Left cardiac atrium (tissue), 4 donors: ENCODE measurements around the gene SPATA16. TPM values are rescaled to one million over a fixed set of nuclear protein-coding genes. Genes with fewer than 3 reads are reported as not detected.
"Not testable (repeated sequence)": the region's sequence is repeated elsewhere in the genome, so short reads cannot be mapped to it uniquely, and the experiment has no call there.

ENCODE experiments used
- ATAC-seq, 2 donors: fragments of 200-7000 bp; cut with Tn5 transposase; one replicate each; pipeline ENCODE4 v1.9.1; 2020; ENCODE audit warnings: mild to moderate bottlenecking in 2 of 2, moderate library complexity in 2 of 2
- DNase-seq: peaks from one replicate; pipeline ENCODE4 v3.0.0-alpha.2; 2020
- intact Hi-C, 2 donors: fragments of 100-400 bp; cut with DNase I; formaldehyde crosslinking; loops; one replicate each; pipeline versions ENCODE4 v1.14.1 to v1.15.1; 2022 to 2023
- long read RNA-seq: library from polyadenylated mRNA; unstranded; transcript quantifications from one replicate; pipeline ENCODE4 v2.0.0, GENCODE V29; 2021
- total RNA-seq, 2 donors: library from RNA; stranded (reverse); fragmentation: NEBNext Ultra II Directional; extraction: Animal tissue kit (Norgen Biotek cat#: 25700); gene quantifications; one replicate each; pipeline ENCODE4 v1.2.1, GENCODE V29; 2021
- donor health status: DM: no; HTN: yes; CAD: no.
- donor health status: DM: no; HTN: yes; CAD: no; lungs with severe emphysema.
- donor health status: DM: yes; HTN: yes; CAD: no.
- donor health status: Dilated cardiomyopathy.

SPATA16 gene
- total RNA-seq = not detected
- long read RNA-seq = 0 reads

GRCh38 chr3:173140986-173141385 lies at the start of gene SPATA16:
Gene SPATA16, minus strand, starts transcription at chr3:173141235. Its CDS starts 23,504 bp downstream, at chr3:173117731.
- DNase-seq (no peak), ATAC-seq (no peak)
- intact Hi-C loops = no loop called here

GRCh38 chr3:173183022-173183421 lies 42.0 kb upstream of the SPATA16 start:
- ATAC-seq, intact Hi-C loops, DNase-seq: not testable (repeated sequence)

GRCh38 chr3:173173652-173174051 lies 32.6 kb upstream of the SPATA16 start:
- ATAC-seq (no peak), DNase-seq (no peak)
- intact Hi-C loops = no loop called here

DNA sequence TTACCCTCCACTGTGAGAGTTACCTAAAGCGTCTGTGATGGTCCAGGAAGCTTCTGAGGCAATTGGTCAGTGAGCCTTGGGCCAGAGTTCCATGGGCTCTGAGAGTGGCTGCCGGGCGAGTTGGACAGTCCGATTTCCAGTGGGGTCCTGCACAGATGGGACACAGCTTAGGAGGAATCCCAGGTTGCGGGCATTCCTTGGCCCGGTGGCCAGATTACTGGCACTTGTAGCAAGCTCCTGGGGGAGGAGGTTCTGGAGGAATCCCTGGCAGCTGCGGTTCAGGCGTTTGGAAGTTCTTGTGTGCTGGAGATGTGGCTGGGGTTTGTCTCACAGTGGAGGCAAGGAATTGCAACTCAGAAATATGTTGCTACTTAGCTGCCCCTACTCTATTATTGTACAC lies 18.1 kb upstream of the SPATA16 start:
- ATAC-seq, DNase-seq, intact Hi-C loops: not testable (repeated sequence)

DNA sequence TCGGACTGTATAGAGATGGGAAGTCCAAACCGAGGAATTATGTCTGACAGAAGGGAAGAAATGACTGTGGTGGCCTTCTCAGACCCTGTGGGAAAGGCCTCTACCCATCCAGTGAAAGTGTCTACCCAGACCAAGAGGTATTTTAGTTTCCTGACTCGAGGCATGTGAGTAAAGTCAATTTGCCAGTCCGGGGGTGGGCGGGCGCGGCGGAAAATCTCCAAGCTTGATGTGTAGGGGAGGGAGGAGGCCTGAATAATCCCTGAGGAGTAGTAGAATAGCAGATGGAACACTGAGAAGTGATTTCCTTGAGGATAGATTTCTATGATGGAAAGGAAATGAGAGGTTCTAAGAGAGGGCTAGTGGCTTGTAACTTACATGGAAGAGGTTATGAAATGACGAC lies 15.5 kb upstream of the SPATA16 start:
- DNase-seq, ATAC-seq, intact Hi-C loops: not testable (repeated sequence)

DNA sequence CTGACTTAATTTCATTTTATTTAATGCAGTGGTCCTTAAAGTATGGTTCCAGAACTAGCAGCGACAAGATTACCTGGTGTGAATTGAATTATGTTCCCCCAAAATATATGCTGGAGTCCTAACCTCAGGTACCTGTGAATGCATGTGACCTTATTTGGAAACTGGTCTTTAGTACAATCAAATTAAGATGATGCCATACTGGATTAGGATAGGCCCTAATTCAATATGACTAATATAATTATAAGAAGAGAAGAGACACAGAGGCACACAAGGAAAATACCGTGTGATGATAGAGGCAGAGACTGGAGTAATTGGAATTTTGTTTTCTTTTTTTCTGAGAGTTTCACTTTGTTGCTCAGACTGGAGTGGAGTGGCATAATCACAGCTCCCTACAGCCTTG lies 12.6 kb upstream of the SPATA16 start:
- intact Hi-C loops = no loop called here
- no peak for DNase-seq
- no peak for ATAC-seq

DNA sequence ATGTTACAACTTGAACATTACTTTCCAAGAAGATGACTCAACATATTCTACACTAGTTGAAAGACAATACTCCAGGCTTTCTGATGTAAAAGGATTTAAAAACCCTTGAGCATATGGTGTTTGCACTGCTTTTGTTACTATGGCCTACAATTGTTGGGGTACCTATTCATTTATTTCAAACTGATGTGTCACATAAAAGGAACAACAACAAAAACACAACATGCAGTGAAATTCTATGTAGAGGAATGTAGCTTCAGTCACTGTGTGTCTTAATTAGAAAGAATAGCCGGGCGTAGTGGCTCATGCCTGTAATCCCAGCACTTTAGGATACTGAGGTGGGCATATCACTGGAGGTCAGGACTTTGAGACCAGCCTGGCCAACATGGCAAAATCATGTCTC lies 1.6 kb downstream of the SPATA16 start:
- intact Hi-C loops = no loop called here
- ATAC-seq (no peak), DNase-seq (no peak)

DNA sequence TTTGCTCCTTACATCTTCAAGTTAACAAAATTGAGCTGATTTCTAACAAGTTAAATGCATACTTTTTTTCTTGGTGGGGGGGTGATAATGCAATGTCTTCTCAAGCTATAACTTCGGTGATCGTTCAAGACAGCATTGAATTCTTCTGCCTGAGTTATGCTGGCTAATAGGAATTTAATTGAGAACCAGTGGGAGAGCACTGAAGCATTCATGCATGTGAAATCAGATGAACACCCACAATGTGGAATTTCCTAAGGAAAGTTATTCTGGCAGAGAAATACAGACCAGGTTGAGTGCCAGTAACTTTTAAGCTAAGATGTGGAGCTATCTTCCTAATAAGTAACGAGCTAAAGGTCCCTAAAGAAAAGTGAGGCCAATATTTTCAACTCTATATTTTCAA lies 3.0 kb downstream of the SPATA16 start:
- ATAC-seq (no peak), DNase-seq (no peak)
- intact Hi-C loops = no loop called here

DNA sequence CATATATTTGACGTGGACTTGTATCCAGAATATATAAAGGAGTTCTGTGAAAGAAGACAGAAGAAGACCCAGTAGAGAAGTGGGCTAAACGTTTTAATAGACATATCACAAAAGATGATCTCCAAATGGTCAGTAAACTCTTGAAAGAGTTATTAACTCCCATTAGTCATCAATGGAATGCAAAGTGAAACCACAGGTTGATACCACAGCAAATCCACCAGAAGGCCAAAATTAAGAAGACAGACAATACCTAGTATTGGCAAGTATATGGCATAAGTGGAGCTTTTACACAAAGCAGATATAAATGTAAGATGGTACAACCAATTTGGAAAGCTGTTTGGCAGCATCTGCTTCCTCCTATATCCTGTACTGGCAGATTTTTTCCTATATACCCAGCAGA lies 6.0 kb downstream of the SPATA16 start:
- intact Hi-C loops = no loop called here
- no peak for DNase-seq
- no peak for ATAC-seq

DNA sequence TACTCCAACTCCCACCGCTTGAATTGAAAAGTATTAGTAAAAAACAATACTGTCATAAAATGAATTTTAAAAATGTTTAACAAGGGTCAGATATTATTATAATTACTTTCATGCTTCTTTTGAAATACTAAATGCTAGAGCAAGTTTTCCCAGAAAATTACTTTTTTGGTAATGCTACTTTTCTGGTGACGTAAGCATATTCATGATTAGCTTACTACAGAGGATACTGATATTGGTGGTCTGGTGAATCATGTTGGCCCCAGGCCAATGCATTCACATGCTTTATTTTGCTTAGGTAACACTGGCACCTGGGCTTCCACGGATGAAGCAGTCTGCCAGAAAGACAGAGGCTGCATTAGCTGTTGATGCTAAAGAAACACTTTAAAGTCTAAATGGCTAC lies 12.4 kb downstream of the SPATA16 start:
- DNase-seq (no peak), ATAC-seq (no peak)
- intact Hi-C loops = no loop called here

DNA sequence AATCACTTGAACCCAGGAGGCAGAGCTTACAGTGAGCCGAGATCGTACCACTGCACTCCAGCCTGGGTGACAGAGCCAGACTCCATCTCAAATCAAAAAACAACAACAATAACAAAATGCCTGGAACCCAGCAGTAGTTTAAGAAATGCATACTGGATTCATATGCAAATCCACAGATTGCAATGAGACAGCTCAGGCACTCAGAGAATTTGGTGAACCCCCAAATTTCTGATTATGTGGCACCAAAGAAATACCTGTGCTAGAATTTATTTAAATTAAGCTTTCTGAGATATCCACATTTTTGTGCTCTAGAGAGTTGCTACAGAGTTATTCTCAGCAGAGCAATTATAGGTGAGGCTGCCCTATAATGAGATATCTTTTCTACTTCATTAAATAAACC lies 29.7 kb downstream of the SPATA16 start:
- intact Hi-C loops = no loop called here

DNA sequence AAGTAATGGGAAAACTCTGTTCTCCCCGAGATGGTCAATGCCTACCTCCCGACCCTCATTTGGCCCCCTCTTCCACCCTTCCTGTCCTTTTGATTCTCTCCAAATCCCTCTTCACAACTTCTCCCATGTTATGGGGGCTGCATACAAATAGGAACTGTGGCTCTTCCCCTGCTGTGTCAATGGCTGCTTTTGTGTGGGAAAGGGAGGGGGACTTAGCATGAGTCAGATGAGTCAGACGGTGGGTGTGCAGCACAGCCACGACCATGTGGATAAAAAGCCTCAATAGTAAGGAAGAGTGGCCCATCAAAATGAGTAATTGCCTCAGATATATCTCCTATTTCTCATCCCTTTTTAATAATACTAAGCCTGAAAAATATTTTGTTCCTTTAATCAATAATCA lies 31.9 kb downstream of the SPATA16 start:
- DNase-seq = no peak
- intact Hi-C loops = no loop called here
- no peak for ATAC-seq

More for the DNA sequence above, 29.7 kb downstream of the SPATA16 start:
- DNase-seq (no peak), ATAC-seq (no peak)

DNA sequence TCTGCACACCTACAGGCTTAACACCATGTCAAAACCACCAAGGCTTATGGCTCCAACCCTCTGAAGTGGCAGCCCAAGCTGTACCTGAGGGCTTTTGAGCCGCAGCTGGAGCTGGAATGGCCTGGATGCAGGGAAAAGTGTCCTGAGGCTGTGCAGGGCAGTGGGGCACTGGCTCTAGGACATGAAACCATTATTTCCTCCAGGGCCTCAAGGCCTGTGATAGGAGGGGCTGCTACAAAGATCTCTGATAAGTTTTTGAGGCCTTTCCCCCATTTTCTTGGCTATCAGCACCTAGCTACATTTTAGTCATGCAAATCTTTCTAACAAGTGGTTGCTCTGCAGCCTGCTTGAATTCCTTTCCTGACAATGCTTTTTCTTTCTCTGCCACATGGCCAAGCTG lies 37.6 kb downstream of the SPATA16 start:
- intact Hi-C loops = no loop called here
- no peak for ATAC-seq
- no peak for DNase-seq

- DNase-seq (no peak), ATAC-seq (no peak)
- intact Hi-C loops = no loop called here
Measured at GRCh38 chr3:173098959-173099358, 42.1 kb downstream of the SPATA16 start.

- DNase-seq (no peak), ATAC-seq (no peak)
- intact Hi-C loops = no loop called here
Measured at GRCh38 chr3:173096994-173097785, 43.8 kb downstream of the SPATA16 start.

DNA sequence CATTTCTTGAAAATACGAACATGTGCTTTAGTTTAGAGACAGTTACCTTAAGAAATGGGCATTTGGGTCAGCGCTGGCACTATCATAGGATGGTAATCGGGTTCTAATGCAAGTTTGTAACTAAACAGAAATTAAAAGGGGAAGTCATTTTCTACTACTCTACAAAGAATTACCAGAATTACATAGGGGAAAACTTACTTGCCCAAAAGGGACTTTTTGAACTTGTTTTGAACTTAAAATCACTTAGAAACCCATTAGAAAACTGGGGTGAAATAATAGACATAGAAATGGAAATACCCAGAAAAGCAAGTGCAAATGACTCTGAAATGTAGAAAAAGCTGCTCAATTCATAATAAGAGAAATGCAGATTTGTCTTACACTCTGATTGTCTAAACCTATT lies 44.9 kb downstream of the SPATA16 start:
- intact Hi-C loops = no loop called here
- DNase-seq (no peak), ATAC-seq (no peak)

DNA sequence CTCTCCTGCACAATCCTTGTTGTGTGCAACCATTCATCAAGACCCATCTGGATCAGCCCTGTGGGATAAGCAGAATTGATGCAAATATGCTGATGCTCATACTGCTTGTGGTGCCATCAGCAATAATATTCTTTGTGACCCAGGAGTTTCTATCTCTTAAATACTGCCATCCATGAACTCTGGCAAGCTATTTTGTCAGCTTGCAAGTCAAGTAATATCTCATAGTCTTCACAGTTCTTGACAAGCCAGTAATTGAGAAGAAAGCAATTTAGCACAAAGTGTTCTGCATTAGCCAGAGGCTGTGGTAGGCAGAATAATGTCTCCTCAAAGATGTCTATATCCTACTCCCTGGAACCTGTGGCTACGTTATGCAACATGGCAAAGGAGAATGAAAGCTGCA lies 49.0 kb downstream of the SPATA16 start:
- no peak for DNase-seq
- no peak for ATAC-seq
- intact Hi-C loops = no loop called here

GRCh38 chr3:173090492-173090891 lies 50.5 kb downstream of the SPATA16 start:
- intact Hi-C loops = no loop called here
- ATAC-seq (no peak), DNase-seq (no peak)

DNA sequence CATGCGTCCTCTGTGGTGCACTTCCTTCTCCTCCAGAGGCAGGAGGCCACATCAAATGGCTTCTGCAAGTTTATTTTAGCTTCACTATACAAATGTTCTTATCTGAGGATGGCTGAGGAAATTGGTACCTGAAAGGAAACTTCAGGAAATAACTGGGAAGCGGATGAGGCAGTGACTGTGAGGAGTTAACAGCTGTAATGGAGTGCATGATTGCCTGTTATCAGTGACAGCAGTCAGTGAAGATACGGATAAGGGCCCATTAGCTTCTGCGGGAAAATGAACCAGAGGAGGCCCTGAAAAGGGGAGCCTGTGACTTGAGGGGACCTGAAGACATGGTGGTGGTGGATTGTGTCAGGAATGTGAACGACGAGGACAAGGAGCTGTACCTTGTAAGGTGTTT lies 51.8 kb downstream of the SPATA16 start:
- ATAC-seq (no peak), DNase-seq (no peak)
- intact Hi-C loops = no loop called here

- intact Hi-C loops = no loop called here
- no peak for ATAC-seq
- no peak for DNase-seq
Measured at GRCh38 chr3:173078525-173078924, 62.5 kb downstream of the SPATA16 start.
